Activated CD8-positive, alpha-beta T cell treated with anti-CD3 and anti-CD28 coated beads for 36 hours (primary cell): ENCODE data around the gene RNF213. TPM values are rescaled to one million over a fixed set of nuclear protein-coding genes. Genes with fewer than 3 reads are reported as not detected.

Experiments
- ATAC-seq: fragments of 200-7000 bp; cut with Tn5 transposase; one replicate; pipeline ENCODE4 v1.10.0; 2021; ENCODE audit warnings: mild to moderate bottlenecking, moderate library complexity
- CTCF ChIA-PET: fragments of 350-600 bp; sonication (Branson Sonifier 250); formaldehyde crosslinking; loops from one replicate; lab custom pipeline; 2021; ENCODE audit warnings: antibody characterized with exemption; lab: Charles Lee
- POLR2A ChIA-PET: fragments of 350-600 bp; sonication (Branson Sonifier 250); formaldehyde crosslinking; loops from one replicate; lab custom pipeline; 2021; ENCODE audit warnings: antibody characterized with exemption; lab: Charles Lee
- DNase-seq: peaks from one replicate; pipeline ENCODE4 v3.0.0-alpha.2; 2020
- H3K27ac Mint-ChIP-seq: one replicate; pipeline ENCODE4 v1.8.0; 2021; ENCODE audit warnings: mild to moderate bottlenecking, mixed read lengths
- H3K27me3 Mint-ChIP-seq: one replicate; pipeline ENCODE4 v1.8.0; 2021; ENCODE audit warnings: mixed read lengths
- H3K36me3 Mint-ChIP-seq: one replicate; pipeline ENCODE4 v1.8.0; 2021; ENCODE audit warnings: low read depth, mixed read lengths
- H3K4me1 Mint-ChIP-seq: one replicate; pipeline ENCODE4 v1.8.0; 2021; ENCODE audit warnings: low read depth, mixed read lengths
- H3K4me3 Mint-ChIP-seq: one replicate; pipeline ENCODE4 v1.8.0; 2021; ENCODE audit warnings: mild to moderate bottlenecking, moderate library complexity, mixed read lengths
- H3K9me3 Mint-ChIP-seq: one replicate; pipeline ENCODE4 v1.8.0; 2021; ENCODE audit warnings: mixed read lengths
- intact Hi-C: fragments of 100-400 bp; cut with micrococcal nuclease; formaldehyde crosslinking; loops from one replicate; pipeline ENCODE4 v1.10.0; 2022
- total RNA-seq, 2 experiments: library from RNA; stranded (reverse); gene quantifications; one replicate each; pipeline ENCODE4 v1.2.3, GENCODE V29; 2021
- TF ChIP-seq, protein P1 (sequence below): fragments of 200-600 bp; IDR thresholded peaks from one replicate; pipeline ENCODE4 v1.8.0; 2022; ENCODE audit warnings: antibody characterized with exemption, mild to moderate bottlenecking

The RNF213 gene
- total RNA-seq, 2 experiments from 2014 or later: 131 to 142 TPM

DNA sequence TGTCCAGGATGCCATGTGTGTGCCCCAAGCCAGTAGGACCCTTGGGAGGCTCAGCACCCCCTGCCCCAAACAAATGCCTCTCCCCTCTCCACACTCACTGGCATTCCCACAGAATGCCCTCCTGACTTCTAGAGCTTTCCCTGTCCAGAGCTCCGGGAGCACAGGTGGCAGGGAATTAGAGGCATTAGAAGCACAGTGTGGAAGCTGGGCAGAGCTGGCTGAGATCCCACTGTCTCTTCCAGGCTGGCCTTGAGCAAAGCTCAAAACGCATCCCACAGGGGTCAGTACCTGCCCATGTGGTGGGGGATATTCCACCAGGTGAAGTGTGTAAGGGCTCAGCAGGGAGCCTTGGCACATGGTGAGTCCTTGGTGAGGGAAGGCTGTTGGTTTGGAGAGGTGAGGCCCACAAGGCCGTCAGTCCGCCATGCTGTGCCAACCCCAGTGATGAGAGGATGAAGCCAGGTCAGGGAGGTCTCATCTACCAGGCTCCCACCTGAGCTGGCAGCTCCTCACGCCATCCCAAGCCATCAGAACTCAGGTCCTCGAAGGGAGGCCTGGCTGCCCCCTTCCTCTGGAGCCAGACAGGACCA is 172.4 kb downstream of the RNF213 start:
- TF ChIP-seq, protein P1, sequence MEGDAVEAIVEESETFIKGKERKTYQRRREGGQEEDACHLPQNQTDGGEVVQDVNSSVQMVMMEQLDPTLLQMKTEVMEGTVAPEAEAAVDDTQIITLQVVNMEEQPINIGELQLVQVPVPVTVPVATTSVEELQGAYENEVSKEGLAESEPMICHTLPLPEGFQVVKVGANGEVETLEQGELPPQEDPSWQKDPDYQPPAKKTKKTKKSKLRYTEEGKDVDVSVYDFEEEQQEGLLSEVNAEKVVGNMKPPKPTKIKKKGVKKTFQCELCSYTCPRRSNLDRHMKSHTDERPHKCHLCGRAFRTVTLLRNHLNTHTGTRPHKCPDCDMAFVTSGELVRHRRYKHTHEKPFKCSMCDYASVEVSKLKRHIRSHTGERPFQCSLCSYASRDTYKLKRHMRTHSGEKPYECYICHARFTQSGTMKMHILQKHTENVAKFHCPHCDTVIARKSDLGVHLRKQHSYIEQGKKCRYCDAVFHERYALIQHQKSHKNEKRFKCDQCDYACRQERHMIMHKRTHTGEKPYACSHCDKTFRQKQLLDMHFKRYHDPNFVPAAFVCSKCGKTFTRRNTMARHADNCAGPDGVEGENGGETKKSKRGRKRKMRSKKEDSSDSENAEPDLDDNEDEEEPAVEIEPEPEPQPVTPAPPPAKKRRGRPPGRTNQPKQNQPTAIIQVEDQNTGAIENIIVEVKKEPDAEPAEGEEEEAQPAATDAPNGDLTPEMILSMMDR: no peak
- Mint-ChIP-seq H3K27me3 (no peaks in the 10 kb centered on the region), H3K4me3 (no peak overlapping the region), H3K36me3 (no peaks in the 10 kb centered on the region), H3K9me3 (no peaks in the 10 kb centered on the region), H3K27ac (no peak overlapping the region), H3K4me1 (no peaks in the 10 kb centered on the region)
- ChIA-PET POLR2A (interaction anchor here (0.6 kb wide), 1 partner anchor 1165 kb away, joined by 3 read pairs; no protein-coding TSS in a partner anchor), CTCF (no interaction called here)
- DNase-seq: no peak
- ATAC-seq: no peak
- intact Hi-C loops: no loop called here

DNA sequence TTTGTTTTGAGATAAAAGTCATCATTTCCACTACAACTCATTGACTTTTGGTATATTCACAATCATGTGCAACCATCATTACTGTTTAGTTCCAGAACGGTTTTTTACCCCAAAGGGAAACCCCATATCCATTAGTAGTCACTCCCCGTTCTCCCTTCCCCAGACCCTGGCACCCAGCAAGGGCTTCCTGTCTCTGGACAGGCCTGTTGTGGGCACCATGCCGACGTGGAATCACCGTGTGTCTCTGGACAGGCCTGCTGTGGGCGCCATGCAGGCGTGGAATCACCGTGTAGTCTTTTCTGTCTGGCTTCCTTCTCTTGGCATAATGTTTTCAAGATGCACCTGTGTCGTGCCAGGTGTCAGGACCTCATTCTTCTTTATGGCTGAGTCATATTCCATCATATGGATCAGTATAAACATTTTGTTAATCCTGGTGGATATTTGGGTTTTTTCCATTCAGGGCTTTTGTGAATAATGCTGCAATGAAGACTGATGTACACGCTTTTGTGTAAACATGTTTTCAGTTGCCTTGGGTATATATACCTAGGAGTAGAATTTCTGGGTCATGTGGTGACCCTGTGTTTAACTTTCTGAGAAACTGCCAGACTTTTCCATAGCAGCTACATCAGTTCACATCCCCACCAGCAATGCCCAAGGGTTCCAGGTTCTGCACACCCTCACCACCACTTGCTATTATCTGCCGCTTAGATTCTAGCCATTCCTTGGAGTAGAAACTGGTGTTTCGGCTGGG is 173.4 kb downstream of the RNF213 start:
- no peak for DNase-seq
- no peaks in the 10 kb centered on the region for H3K9me3 Mint-ChIP-seq
- H3K4me1 Mint-ChIP-seq: no peaks in the 10 kb centered on the region
- H3K27me3 Mint-ChIP-seq: no peaks in the 10 kb centered on the region
- TF ChIP-seq, protein P1: no peak
- CTCF ChIA-PET: no interaction called here
- no peaks in the 10 kb centered on the region for H3K36me3 Mint-ChIP-seq
- intact Hi-C loops: no loop called here
- ATAC-seq: no peak
- POLR2A ChIA-PET: no interaction called here
- no peak overlapping the region for H3K27ac Mint-ChIP-seq
- H3K4me3 Mint-ChIP-seq: no peak overlapping the region

DNA sequence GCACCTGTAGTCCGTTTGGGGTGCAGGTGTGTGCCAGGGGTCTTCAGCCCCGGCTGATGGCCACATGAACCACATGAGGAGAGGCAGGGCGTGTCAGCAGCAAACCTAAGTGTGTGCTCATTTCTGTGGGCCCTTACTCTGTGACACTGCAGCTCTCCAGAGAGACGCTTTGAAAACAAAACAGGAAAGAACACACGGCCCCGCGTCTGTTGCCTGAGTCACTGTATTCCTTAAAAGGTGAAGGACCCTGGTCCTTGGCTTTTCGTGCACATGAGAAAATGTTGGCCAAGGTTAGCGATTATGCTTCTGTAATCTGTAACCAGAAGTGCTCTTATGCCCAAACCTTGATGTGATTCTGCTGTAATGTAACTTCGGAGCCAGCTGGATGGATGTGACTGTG is 176.9 kb downstream of the RNF213 start:
- no peak for DNase-seq
- TF ChIP-seq, protein P1: no peak
- Mint-ChIP-seq H3K4me3 (no peak overlapping the region), H3K27ac (no peak overlapping the region), H3K27me3 (peaks cover 2% of the 10 kb centered on the region), H3K9me3 (no peaks in the 10 kb centered on the region), H3K36me3 (no peaks in the 10 kb centered on the region), H3K4me1 (no peaks in the 10 kb centered on the region)
- POLR2A ChIA-PET: interaction anchor here (2.0 kb wide), 1 partner anchor 17 kb away, joined by 8 read pairs; no protein-coding TSS in a partner anchor
- intact Hi-C loops: no loop called here
- CTCF ChIA-PET: interaction anchor here (0.9 kb wide), 1 partner anchor 10 kb away, joined by 4 read pairs; no protein-coding TSS in a partner anchor
- ATAC-seq: no peak

DNA sequence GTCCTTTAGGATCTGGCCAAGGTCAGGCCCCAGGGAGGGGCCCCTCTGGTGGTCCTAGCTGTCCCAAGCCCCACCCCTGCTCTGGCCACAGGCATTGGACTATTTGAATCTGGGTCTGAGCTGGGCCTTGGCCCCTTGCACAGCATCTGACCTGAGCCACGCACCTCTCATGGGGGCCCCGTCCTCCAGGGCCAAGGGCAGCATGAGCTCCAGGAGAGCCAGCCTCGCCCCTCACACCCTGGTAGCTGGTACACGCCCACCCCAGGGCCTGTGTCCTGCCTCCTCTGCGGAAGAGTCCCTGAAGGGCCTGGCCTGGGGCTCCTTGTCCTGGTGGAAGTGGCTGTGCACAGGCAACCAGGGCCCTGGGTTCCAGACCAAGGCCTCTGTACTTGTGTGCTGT is 178.2 kb downstream of the RNF213 start:
- TF ChIP-seq, protein P1: no peak
- POLR2A ChIA-PET: interaction anchor here (2.0 kb wide), 1 partner anchor 16 kb away, joined by 8 read pairs; no protein-coding TSS in a partner anchor
- Mint-ChIP-seq H3K9me3 (no peaks in the 10 kb centered on the region), H3K27me3 (peaks cover 7% of the 10 kb centered on the region), H3K27ac (no peak overlapping the region), H3K4me1 (no peaks in the 10 kb centered on the region), H3K4me3 (no peak overlapping the region), H3K36me3 (no peaks in the 10 kb centered on the region)
- intact Hi-C loops: no loop called here
- DNase-seq (no peak), ATAC-seq (no peak)
- CTCF ChIA-PET: interaction anchor here (1.0 kb wide), 1 partner anchor 12 kb away, joined by 3 read pairs; no protein-coding TSS in a partner anchor

DNA sequence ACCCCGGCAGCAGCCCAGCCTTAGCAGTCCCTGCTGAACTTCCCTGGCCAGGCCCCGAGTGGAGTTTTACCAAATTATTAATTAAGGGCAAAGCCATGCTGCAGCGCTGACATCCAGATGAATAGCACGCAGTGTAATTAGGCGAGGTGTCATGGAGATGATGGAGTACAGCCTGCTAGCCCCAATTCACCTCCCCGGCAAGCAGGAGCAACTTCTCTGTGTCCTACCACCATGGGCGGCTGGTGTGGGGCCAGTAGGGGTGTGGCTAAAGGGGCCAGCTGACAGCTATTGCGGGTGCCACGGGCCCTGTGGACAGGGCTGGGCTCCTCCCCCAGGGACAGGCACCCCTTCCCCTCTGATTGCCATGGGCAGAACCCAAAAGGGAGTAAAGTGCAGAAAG is 178.8 kb downstream of the RNF213 start:
- POLR2A ChIA-PET: interaction anchor here (2.0 kb wide), 1 partner anchor 15 kb away, joined by 8 read pairs; no protein-coding TSS in a partner anchor
- TF ChIP-seq, protein P1: no peak
- Mint-ChIP-seq H3K4me1 (no peaks in the 10 kb centered on the region), H3K27me3 (peaks cover 7% of the 10 kb centered on the region), H3K4me3 (no peak overlapping the region), H3K27ac (no peak overlapping the region), H3K36me3 (no peaks in the 10 kb centered on the region), H3K9me3 (no peaks in the 10 kb centered on the region)
- DNase-seq (no peak), ATAC-seq (no peak)
- intact Hi-C loops: no loop called here
- CTCF ChIA-PET: interaction anchor here (1.0 kb wide), 1 partner anchor 12 kb away, joined by 3 read pairs; no protein-coding TSS in a partner anchor
